SU-DHL-6 (cell line): ENCODE measurements around the gene CEP44.

Experiments used
- H2AFZ ChIP-seq: fragments of 200-600 bp; sonication (generic); 2 replicates; pipeline ENCODE4 v1.6.1; 2014; ENCODE audit warnings: low read depth, mild to moderate bottlenecking, moderate library complexity, mixed read lengths, antibody characterized with exemption, low read length; ENCODE audit not compliant: severe bottlenecking
- H3F3A ChIP-seq: fragments of 200-600 bp; shearing (Covaris generic); 2 replicates; pipeline ENCODE4 v1.6.0; 2016; ENCODE audit warnings: antibody characterized with exemption, mild to moderate bottlenecking; ENCODE audit not compliant: insufficient read depth
- H3K27ac ChIP-seq: fragments of 200-600 bp; sonication (generic); 2 replicates; pipeline ENCODE4 v1.5.1; 2016; ENCODE audit warnings: low read depth, mild to moderate bottlenecking, low read length, moderate library complexity, mixed read lengths
- H3K27me3 ChIP-seq: fragments of 200-600 bp; sonication (generic), shearing (Covaris generic); 2 replicates; pipeline ENCODE4 v1.6.0; 2014; ENCODE audit warnings: mild to moderate bottlenecking, low read length
- H3K36me3 ChIP-seq: fragments of 200-600 bp; sonication (generic); 2 replicates; pipeline ENCODE4 v1.6.1; 2014; ENCODE audit warnings: mild to moderate bottlenecking, low read length, mixed read lengths
- H3K4me2 ChIP-seq: fragments of 300-600, 200-600 bp; shearing (Covaris generic), sonication (generic); 2 replicates; pipeline ENCODE4 v1.6.0; 2014; ENCODE audit warnings: low read length, low read depth, mild to moderate bottlenecking; ENCODE audit not compliant: poor library complexity, severe bottlenecking
- H3K4me3 ChIP-seq: fragments of 200-600 bp; sonication (generic); 2 replicates; pipeline ENCODE4 v1.5.1; 2014; ENCODE audit warnings: antibody characterized with exemption, low read length, mild to moderate bottlenecking, mixed read lengths; ENCODE audit not compliant: insufficient read depth, poor library complexity, severe bottlenecking
- H3K79me2 ChIP-seq: fragments of 200-600 bp; sonication (generic); 2 replicates; pipeline ENCODE4 v1.6.1; 2014; ENCODE audit warnings: mild to moderate bottlenecking, low read length, moderate library complexity; ENCODE audit not compliant: insufficient read depth
- H3K9ac ChIP-seq: fragments of 200-600 bp; sonication (generic); 2 replicates; pipeline ENCODE4 v1.7.0; 2014; ENCODE audit warnings: mild to moderate bottlenecking, low read length
- H3K9me2 ChIP-seq: fragments of 200-600 bp; sonication (generic); replicated peaks from 2 replicates; pipeline ENCODE4 v1.6.1; 2014; ENCODE audit warnings: low read length; ENCODE audit not compliant: insufficient read depth
- H3K9me3 ChIP-seq: fragments of 200-600 bp; sonication (generic); 2 replicates; pipeline ENCODE4 v1.6.1; 2014; ENCODE audit warnings: low read length, mixed read lengths; ENCODE audit not compliant: insufficient read depth
- H4K20me1 ChIP-seq: fragments of 200-600 bp; sonication (generic); 2 replicates; pipeline ENCODE4 v1.6.1; 2014; ENCODE audit warnings: low read depth, mild to moderate bottlenecking, antibody characterized with exemption, low read length, moderate library complexity, mixed read lengths
- CTCF ChIP-seq: fragments of 200-600 bp; sonication (generic); IDR thresholded peaks from one replicate; pipeline ENCODE4 v1.5.1; 2017; ENCODE audit warnings: antibody characterized with exemption, mild to moderate bottlenecking, low read length, moderate library complexity; ENCODE audit not compliant: insufficient read depth, poor library complexity, severe bottlenecking
- EZH2phosphoT487 ChIP-seq: fragments of 200-600 bp; sonication (generic), shearing (Covaris generic); conservative IDR thresholded peaks from 2 replicates; pipeline ENCODE4 v1.6.1; 2018; ENCODE audit warnings: mild to moderate bottlenecking, antibody characterized with exemption, low read length, moderate library complexity, mixed read lengths

Gene CEP44

GRCh38 chr4:174317531-174317930, 33.8 kb downstream of the CEP44 start:
- H3K9me3 ChIP-seq, result no peaks in the 10 kb centered on the region
- no peaks in the 10 kb centered on the region for H3K27me3 ChIP-seq
- H3K9me2 ChIP-seq, result no peaks in the 10 kb centered on the region
- H3K27ac ChIP-seq, result no peak overlapping the region
- no peaks in the 10 kb centered on the region for H3K79me2 ChIP-seq
- no peak overlapping the region for H2AFZ ChIP-seq
- no peak overlapping the region for H3K4me3 ChIP-seq
- H3K4me2 ChIP-seq, result no peak overlapping the region
- TF ChIP-seq EZH2phosphoT487 (no peak), CTCF (no peak)
- no peaks in the 10 kb centered on the region for H4K20me1 ChIP-seq
- no peak overlapping the region for H3K9ac ChIP-seq
- no peaks in the 10 kb centered on the region for H3F3A ChIP-seq
- H3K36me3 ChIP-seq, result peaks cover 12% of the 10 kb centered on the region; the same call in 1 of the 2 replicates

GRCh38 chr4:174318829-174319764, 35.4 kb downstream of the CEP44 start:
- H4K20me1 ChIP-seq, result no peaks in the 10 kb centered on the region
- no peak overlapping the region for H3K27ac ChIP-seq
- H3K9ac ChIP-seq, result no peak overlapping the region
- H3K27me3 ChIP-seq, result no peaks in the 10 kb centered on the region
- no peak overlapping the region for H3K4me2 ChIP-seq
- H3K9me3 ChIP-seq, result no peaks in the 10 kb centered on the region
- H3K9me2 ChIP-seq, result no peaks in the 10 kb centered on the region
- no peak overlapping the region for H2AFZ ChIP-seq
- H3K36me3 ChIP-seq, result peaks cover 8% of the 10 kb centered on the region; the same call in 1 of the 2 replicates
- TF ChIP-seq CTCF (peak; percentile 58), EZH2phosphoT487 (no peak)
- no peaks in the 10 kb centered on the region for H3F3A ChIP-seq
- no peaks in the 10 kb centered on the region for H3K79me2 ChIP-seq
- no peak overlapping the region for H3K4me3 ChIP-seq

- TF ChIP-seq EZH2phosphoT487, result no peak
- no peak for TF ChIP-seq CTCF
- no peak overlapping the region for H2AFZ ChIP-seq
- no peak overlapping the region for H3K27ac ChIP-seq
- H3K9me3 ChIP-seq, result no peaks in the 10 kb centered on the region
- H3K9me2 ChIP-seq, result no peaks in the 10 kb centered on the region
- H3K27me3 ChIP-seq, result no peaks in the 10 kb centered on the region
- H4K20me1 ChIP-seq, result no peaks in the 10 kb centered on the region
- no peaks in the 10 kb centered on the region for H3K79me2 ChIP-seq
- peaks cover 8% of the 10 kb centered on the region; the same call in 1 of the 2 replicates for H3K36me3 ChIP-seq
- H3K4me3 ChIP-seq, result no peak overlapping the region
- H3K9ac ChIP-seq, result no peak overlapping the region
- no peaks in the 10 kb centered on the region for H3F3A ChIP-seq
- H3K4me2 ChIP-seq, result no peak overlapping the region
These were observed 36.9 kb downstream of the CEP44 start for GRCh38 chr4:174320494-174321199.
